HCT116 (cell line): ENCODE measurements around the gene KCNK3.

Experiments
- CBX3 ChIP-seq: IDR thresholded peaks from 2 replicates; pipeline ENCODE4 v1.6.1; 2012; ENCODE audit warnings: low read depth
- EGR1 ChIP-seq: IDR thresholded peaks from 2 replicates; pipeline ENCODE4 v1.6.1; 2012; ENCODE audit warnings: low read depth
- EZH2 ChIP-seq: fragments of 200-600 bp; sonication (generic); IDR thresholded peaks from 2 replicates; pipeline ENCODE4 v1.6.1; 2017; ENCODE audit warnings: antibody characterized with exemption, mixed run types
- POLR2A ChIP-seq: IDR thresholded peaks from 2 replicates; pipeline ENCODE4 v1.7.0; 2011; ENCODE audit warnings: borderline replicate concordance; ENCODE audit not compliant: insufficient read depth, insufficient read length; ENCODE audit errors: extremely low read depth
- POLR2AphosphoS5 ChIP-seq: IDR thresholded peaks from 2 replicates; pipeline ENCODE4 v1.6.1; 2011; ENCODE audit warnings: mild to moderate bottlenecking, low read depth, low read length, moderate library complexity
- TCF7L2 ChIP-seq: IDR thresholded peaks from 2 replicates; pipeline ENCODE4 v1.7.0; 2011; ENCODE audit warnings: borderline replicate concordance, inconsistent platforms; ENCODE audit not compliant: insufficient read depth, insufficient read length; ENCODE audit errors: extremely low read depth
- YY1 ChIP-seq: IDR thresholded peaks from 2 replicates; pipeline ENCODE4 v1.6.1; 2011; ENCODE audit warnings: low read length, low read depth, moderate library complexity, mild to moderate bottlenecking; ENCODE audit not compliant: insufficient replicate concordance; ENCODE audit errors: extremely low read depth
- ZFX ChIP-seq: fragments of 450-650 bp; IDR thresholded peaks from 2 replicates; pipeline ENCODE4 v1.6.1; 2017
- TF ChIP-seq, protein P1 (sequence below), 3 experiments: fragments of 200-600 bp in 1 of 3; sonication (generic) in 1 of 3; IDR thresholded peaks in 2 of 3; conservative IDR thresholded peaks in 1 of 3; 2 replicates each; pipeline ENCODE4 v1.5.1; 2012 to 2017; ENCODE audit warnings: low read depth in 2 of 3, low read length in 2 of 3, antibody characterized with exemption in 1 of 3, borderline replicate concordance in 1 of 3, control low read depth in 1 of 3, mild to moderate bottlenecking in 1 of 3, mixed read lengths in 1 of 3, mixed run types in 1 of 3, moderate library complexity in 1 of 3; ENCODE audit not compliant: insufficient read depth in 1 of 3
- TF ChIP-seq, protein P2 (sequence below): IDR thresholded peaks from 2 replicates; pipeline ENCODE4 v1.6.1; 2012; ENCODE audit warnings: low read depth

DNA sequence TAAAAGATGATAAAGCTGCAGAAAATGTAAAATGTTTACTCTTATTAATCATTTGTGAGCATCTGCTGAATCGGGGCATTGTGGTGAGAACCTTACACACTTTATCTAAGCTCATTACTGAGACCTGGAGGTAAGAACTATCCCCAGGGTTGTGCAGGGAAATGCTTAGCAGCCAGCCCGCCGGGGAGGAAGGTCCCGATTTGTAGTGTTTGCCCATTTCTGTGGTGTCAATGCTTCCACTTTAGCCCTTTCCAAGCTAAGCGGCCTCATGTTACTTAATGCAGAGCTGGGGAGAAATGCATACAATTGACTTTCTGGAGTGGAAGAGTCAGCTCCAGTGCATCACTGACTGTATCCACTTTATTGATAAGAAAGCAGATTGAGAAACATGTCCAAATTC lies 20.8 kb upstream of the KCNK3 start:
- TF ChIP-seq EGR1 (no peak), POLR2A (no peak), POLR2AphosphoS5 (no peak), EZH2 (no peak), ZFX (no peak), YY1 (no peak), TCF7L2 (no peak), CBX3 (no peak)
- TF ChIP-seq, protein P1, sequence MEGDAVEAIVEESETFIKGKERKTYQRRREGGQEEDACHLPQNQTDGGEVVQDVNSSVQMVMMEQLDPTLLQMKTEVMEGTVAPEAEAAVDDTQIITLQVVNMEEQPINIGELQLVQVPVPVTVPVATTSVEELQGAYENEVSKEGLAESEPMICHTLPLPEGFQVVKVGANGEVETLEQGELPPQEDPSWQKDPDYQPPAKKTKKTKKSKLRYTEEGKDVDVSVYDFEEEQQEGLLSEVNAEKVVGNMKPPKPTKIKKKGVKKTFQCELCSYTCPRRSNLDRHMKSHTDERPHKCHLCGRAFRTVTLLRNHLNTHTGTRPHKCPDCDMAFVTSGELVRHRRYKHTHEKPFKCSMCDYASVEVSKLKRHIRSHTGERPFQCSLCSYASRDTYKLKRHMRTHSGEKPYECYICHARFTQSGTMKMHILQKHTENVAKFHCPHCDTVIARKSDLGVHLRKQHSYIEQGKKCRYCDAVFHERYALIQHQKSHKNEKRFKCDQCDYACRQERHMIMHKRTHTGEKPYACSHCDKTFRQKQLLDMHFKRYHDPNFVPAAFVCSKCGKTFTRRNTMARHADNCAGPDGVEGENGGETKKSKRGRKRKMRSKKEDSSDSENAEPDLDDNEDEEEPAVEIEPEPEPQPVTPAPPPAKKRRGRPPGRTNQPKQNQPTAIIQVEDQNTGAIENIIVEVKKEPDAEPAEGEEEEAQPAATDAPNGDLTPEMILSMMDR (IDR thresholded peaks at IDR 0.05 in 2 of 3, conservative IDR thresholded peaks at IDR 0.05 in 1 of 3; ENCODE audit: borderline replicate concordance in 1 of 3, insufficient read depth in 1 of 3, low read depth in 2 of 3, low read length in 2 of 3): no peak
- TF ChIP-seq, protein P2, sequence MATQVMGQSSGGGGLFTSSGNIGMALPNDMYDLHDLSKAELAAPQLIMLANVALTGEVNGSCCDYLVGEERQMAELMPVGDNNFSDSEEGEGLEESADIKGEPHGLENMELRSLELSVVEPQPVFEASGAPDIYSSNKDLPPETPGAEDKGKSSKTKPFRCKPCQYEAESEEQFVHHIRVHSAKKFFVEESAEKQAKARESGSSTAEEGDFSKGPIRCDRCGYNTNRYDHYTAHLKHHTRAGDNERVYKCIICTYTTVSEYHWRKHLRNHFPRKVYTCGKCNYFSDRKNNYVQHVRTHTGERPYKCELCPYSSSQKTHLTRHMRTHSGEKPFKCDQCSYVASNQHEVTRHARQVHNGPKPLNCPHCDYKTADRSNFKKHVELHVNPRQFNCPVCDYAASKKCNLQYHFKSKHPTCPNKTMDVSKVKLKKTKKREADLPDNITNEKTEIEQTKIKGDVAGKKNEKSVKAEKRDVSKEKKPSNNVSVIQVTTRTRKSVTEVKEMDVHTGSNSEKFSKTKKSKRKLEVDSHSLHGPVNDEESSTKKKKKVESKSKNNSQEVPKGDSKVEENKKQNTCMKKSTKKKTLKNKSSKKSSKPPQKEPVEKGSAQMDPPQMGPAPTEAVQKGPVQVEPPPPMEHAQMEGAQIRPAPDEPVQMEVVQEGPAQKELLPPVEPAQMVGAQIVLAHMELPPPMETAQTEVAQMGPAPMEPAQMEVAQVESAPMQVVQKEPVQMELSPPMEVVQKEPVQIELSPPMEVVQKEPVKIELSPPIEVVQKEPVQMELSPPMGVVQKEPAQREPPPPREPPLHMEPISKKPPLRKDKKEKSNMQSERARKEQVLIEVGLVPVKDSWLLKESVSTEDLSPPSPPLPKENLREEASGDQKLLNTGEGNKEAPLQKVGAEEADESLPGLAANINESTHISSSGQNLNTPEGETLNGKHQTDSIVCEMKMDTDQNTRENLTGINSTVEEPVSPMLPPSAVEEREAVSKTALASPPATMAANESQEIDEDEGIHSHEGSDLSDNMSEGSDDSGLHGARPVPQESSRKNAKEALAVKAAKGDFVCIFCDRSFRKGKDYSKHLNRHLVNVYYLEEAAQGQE: no peak
